GM19328 (cell line): Measurements from ENCODE around the gene TTLL5.
"Not testable (repeated sequence)": the region's sequence is repeated elsewhere in the genome, so short reads cannot be mapped to it uniquely, and the experiment has no call there.

Experiments used
- ATAC-seq: cut with Tn5 transposase; IDR thresholded peaks from one replicate; pipeline ENCODE4 v1.9.1; 2021; ENCODE audit warnings: mild to moderate bottlenecking, moderate library complexity; ENCODE audit not compliant: unreplicated experiment

TTLL5 gene

GRCh38 chr14:75649773-75650172 lies 11.3 kb upstream of the TTLL5 start:
- ATAC-seq, result no peak

- ATAC-seq, result no peak
Measured at GRCh38 chr14:75650253-75651058, 10.6 kb upstream of the TTLL5 start.

GRCh38 chr14:75653563-75653962 lies 7.5 kb upstream of the TTLL5 start:
- no peak for ATAC-seq

- ATAC-seq, result no peak
Measured at GRCh38 chr14:75654127-75654732, 6.8 kb upstream of the TTLL5 start.

GRCh38 chr14:75655235-75655634 lies 5.8 kb upstream of the TTLL5 start:
- ATAC-seq, result no peak

- ATAC-seq, result no peak
Measured at GRCh38 chr14:75657331-75657730, 3.7 kb upstream of the TTLL5 start.

- no peak for ATAC-seq
Measured at GRCh38 chr14:75658957-75659356, 2.1 kb upstream of the TTLL5 start.

- ATAC-seq, result no peak
Measured at GRCh38 chr14:75660238-75660629, 812 bp upstream of the TTLL5 start.

GRCh38 chr14:75661499-75661814 lies 411 bp downstream of the TTLL5 start:
- ATAC-seq, result no peak

GRCh38 chr14:75662966-75663365 lies 1.9 kb downstream of the TTLL5 start:
- no peak for ATAC-seq

GRCh38 chr14:75667099-75667765 lies 6.2 kb downstream of the TTLL5 start:
- no peak for ATAC-seq

- ATAC-seq, result no peak
Measured at GRCh38 chr14:75672605-75673192, 11.7 kb downstream of the TTLL5 start.

GRCh38 chr14:75673345-75674035 lies 12.4 kb downstream of the TTLL5 start:
- no peak for ATAC-seq

GRCh38 chr14:75675265-75675960 lies 14.4 kb downstream of the TTLL5 start:
- ATAC-seq, result no peak

- ATAC-seq, result no peak
Measured at GRCh38 chr14:75685910-75686309, 24.9 kb downstream of the TTLL5 start.

GRCh38 chr14:75689012-75689411 lies 28.0 kb downstream of the TTLL5 start:
- no peak for ATAC-seq

GRCh38 chr14:75690010-75690409 lies 29.0 kb downstream of the TTLL5 start:
- ATAC-seq, result no peak

- ATAC-seq, result not testable (repeated sequence)
Measured at GRCh38 chr14:75695025-75695424, 34.0 kb downstream of the TTLL5 start.

GRCh38 chr14:75697386-75697785 lies 36.3 kb downstream of the TTLL5 start:
- ATAC-seq, result no peak

- no peak for ATAC-seq
Measured at GRCh38 chr14:75697918-75698317, 36.9 kb downstream of the TTLL5 start.

GRCh38 chr14:75699331-75699730 lies 38.3 kb downstream of the TTLL5 start:
- ATAC-seq, result no peak
